Medulla oblongata (tissue), 1 donor: ENCODE results near the gene SF3A2.
A peak's percentile ranks its signal among the peaks of the same experiment; 100 is the strongest.
"Not testable (repeated sequence)": the region's sequence is repeated elsewhere in the genome, so short reads cannot be mapped to it uniquely, and the experiment has no call there.

Source experiments
- DNase-seq: peaks from one replicate; pipeline ENCODE4 v3.0.0-alpha.2; 2015; ENCODE audit errors: extremely low spot score

Gene SF3A2

DNA sequence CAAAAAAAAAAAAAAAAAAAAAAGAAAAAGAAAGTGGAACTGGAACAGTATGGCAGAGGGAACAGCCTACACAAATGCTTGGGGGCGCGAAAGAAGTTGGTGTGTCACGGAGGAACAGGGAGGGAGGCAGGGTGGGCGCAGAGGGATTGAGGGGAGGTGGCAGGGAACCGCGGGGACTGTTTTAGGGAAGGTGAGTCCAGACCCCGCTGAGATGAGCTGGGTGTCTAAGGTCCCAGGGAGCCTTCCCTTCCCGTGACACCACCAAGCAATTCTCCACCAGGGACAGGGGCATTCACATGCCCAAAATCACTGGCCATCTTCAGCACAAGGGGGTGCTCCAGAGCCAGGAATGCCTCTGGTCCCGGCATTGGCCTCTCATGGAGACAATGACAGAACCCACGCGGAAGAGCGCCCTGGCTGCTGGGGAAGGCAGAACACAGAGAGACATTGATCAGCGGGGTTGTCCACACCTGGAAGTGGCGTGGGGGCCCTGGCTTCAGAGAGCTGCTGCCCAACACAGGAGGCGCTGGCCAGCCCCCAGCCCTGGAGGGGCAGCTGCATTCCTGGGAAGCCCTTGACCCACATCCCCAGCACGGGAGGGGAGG, 38.4 kb downstream of the SF3A2 start:
- peak; percentile 89 for DNase-seq

DNA sequence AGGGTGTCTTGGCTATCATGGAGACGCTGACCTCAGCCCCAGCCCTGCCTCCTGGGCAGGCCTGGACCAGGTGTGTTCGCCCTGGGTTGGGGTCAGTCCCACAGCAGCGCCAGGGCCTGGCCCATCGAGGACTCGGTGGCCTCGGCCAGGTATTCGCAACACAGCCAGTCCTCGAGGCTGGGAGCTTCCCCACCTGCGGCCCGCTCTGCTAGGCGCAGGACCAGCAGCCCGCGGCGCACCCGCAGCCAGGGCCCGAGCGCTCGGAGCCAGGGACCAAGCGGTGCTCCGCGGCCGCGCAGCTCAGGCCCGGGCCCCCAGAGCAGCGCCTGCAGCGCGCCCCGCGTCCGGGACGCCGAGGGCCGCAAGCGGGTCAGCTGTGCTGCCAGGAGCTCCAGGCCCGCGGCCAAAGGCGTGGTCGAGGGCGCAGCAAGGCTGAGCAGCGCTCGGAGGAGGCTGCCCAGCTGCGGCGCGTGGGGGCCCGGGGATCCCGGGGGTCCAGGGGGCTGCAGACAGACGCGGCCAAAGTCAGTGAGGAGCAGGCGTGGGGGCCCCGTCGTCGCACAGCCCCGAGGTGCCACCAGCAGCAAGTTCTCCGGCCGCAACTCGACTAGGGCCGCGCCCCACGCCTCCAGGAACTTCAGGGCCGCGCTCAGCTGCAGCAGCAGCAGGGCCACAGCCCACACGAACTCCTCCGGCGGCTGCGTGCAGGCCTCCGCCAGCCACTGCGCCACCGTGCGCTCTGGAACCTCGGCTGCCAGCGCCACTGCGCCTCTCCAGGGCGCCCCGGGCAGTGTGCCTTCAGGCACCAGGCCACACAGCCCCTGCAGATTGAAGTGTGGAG, 39.2 kb downstream of the SF3A2 start:
- DNase-seq = no peak

DNA sequence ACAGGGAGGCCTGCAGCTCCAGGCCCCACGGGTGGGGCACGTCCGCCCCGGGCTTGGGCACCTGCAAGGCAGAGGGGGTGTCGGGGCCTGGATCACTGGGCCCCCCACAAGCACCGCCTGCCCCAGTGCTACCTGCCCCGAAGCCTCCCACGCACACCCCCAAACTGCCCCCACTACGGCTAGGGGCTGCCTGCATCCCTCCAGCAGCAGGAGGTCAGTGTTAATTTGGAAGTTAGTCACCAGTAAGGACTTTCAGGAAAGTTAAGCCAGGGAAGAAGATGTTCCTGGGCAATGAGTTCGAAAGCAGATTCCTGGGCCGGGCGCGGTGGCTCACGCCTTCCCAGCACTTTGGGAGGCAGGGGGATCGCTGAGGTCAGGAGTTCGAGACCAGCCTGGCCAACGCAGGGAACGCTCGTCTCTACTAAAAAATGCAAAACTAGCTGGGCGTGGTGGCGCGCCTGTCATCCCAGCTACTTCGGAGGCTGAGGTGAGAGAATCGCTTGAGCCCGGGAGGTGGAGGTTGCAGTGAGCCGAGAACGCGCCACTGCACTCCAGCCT, 39.9 kb downstream of the SF3A2 start:
- DNase-seq = no peak

DNA sequence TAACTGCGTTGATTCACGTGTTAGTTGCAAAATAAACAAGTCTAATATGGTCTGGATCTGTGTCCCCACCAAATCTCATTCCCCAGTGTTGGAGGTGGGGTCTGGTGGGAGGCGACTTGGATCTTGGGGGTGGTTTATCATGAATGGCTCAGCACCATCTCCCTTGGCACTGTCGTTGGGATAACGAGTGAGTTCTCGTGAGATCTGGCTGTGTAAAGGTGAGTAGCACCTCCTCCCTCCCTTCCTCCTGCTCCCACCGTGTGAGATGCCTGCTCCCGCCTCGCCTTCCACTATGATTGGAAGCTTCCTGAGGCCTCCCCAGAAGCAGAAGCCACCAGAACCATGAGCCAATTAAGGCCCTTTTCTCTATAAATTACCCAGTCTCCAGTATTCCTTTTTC, 40.5 kb downstream of the SF3A2 start:
- no peak for DNase-seq

DNA sequence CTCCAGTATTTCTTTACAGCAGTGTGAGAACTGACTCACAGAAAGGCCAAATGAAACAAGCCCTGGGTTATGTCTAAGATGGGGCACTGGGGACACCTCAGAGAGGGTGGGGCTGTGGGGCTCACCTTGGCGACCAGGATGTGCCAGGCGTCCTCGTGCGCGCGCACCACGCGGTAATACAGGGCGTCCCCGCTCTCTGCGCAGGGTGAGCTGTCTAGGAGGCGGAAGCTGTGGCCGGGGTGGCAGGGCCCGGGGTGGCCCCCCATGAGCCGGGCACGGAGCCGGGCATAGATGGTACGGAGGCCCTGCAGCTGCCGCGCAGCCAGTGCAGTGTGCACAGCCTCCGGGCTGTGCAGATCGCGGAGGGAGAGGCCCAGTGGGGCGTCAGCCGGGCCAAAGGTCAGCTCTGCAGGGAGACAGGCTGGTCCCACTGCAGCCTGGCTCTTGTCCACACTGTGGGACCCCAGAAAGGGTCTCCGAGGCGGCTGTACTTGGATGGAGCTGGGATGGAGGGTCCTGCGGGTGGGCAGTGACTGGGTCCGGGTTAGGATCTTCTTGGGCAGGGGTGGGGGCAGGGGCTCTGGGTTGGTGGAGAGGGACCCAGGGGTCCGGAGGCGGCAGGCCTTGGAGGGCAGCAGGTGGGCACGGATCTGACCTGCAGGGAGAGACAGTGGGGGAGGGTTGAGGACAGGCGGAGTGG, 42.0 kb downstream of the SF3A2 start:
- DNase-seq = no peak

DNA sequence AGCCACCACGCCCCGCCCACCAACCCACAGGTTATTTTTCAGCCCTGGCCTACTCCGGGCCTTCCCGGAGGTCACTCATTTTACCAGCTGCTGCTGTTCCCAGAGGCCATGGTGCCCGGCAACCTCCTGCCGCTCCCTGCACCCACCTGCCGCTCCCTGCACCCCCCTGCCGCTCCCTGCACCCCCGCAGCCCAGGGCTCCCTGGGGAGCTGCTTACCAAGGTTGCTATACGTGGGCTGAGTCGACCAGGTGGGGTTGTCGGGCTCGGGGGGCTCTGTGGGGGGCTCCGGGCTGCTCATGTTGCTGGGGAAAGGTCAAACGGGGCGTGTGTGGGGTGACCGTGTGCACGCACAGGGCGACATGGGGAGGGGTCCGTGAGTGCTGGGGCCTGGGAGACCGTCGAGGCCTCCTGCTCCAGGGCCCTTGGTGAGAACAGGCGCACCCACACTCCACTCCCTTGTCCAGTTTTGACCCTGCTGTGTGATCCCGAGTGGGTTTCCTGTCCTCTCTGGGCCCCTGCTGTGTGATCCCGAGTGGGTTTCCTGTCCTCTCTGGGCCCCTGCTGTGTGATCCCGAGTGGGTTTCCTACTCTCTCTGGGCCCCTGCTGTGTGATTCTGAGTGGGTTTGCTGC, 44.1 kb downstream of the SF3A2 start:
- no peak for DNase-seq

DNA sequence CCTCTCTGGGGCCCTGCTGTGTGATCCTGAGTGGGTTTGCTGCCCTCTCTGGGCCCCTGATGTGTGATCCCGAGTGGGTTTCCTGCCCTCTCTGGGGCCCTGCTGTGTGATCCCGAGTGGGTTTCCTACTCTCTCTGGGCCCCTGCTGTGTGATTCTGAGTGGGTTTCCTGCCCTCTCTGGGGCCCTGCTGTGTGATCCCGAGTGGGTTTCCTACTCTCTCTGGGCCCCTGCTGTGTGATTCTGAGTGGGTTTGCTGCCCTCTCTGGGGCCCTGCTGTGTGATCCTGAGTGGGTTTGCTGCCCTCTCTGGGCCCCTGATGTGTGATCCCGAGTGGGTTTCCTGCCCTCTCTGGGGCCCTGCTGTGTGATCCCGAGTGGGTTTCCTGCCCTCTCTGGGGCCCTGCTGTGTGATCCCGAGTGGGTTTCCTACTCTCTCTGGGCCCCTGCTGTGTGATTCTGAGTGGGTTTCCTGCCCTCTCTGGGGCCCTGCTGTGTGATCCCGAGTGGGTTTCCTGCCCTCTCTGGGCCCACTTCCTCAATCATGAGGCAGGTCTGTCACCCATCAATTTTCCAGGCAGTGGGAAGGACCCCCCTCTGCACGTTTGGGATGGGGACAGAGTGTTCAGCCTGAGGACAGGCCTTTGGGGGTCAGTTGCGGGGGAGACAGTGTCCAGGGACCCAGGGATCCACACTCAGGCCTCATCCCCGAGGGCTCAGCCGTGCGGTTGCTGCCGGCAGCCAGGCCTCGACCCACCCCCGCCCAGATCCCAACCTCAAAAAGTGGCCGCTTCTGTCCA, 44.8 kb downstream of the SF3A2 start:
- DNase-seq = not testable (repeated sequence)

DNA sequence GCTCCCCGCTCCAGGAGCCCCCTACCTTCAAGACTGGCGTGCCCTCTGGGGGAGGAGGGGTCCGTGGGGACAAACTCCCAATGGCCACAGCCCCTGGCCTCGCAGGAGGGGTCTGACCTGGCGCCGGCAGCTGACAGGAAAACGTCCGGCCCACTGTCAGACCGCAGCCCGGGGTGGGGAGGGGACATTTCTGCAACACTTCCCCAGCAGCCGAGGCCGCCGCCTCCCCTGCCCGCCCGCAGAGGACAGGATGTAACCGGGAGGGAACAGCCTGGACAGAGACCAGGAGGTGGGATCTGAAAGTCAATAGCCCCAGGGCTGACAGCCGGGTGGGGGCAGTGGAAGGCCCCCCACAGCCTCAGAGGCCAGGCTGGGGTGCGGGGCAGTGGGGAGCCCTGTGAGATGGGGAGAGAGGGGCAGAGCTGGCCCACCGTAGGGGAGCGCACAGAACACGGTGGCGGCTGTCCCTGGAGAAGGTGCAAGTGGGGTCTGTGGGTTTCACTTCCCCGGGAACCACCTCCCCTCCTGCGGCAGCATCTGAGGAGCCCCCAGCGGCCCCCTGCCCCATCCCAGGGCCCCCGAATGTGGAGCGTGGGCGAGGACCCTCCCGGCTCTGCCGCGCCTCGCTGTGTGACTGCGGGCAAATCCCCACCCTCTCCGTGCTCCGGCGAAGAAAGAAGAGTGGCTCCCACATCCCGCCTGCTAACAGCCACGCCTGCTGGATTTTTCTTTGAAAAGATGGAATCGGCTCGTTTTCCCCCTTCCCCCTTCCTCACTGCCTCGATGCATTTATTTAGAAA, 45.6 kb downstream of the SF3A2 start, which contains the start of gene PEAK3:
TSS of gene PEAK3 (minus strand) at position 114 of the 800 bp plus-strand sequence. CDS start 1,244 bp downstream, outside the sequence.
- peak; percentile 59 for DNase-seq

DNA sequence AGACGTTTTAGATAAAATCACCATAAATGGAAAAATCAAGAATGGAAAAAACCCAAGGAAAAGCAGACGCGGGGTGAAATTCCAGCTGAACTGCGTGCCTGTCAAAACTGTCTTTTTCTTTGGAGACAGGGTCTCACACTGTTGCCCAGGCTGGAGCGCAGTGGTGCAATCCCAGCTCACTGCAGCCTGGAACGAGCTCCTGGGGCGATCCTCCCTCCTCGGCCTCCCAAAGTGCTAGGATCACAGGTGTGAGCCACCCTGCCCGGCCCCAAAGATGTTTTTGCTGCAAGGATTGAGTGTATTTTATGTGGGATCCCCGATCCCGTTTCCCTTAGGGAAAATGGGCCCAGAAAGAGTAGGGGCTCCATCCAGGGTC, 46.2 kb downstream of the SF3A2 start:
- no peak for DNase-seq

DNA sequence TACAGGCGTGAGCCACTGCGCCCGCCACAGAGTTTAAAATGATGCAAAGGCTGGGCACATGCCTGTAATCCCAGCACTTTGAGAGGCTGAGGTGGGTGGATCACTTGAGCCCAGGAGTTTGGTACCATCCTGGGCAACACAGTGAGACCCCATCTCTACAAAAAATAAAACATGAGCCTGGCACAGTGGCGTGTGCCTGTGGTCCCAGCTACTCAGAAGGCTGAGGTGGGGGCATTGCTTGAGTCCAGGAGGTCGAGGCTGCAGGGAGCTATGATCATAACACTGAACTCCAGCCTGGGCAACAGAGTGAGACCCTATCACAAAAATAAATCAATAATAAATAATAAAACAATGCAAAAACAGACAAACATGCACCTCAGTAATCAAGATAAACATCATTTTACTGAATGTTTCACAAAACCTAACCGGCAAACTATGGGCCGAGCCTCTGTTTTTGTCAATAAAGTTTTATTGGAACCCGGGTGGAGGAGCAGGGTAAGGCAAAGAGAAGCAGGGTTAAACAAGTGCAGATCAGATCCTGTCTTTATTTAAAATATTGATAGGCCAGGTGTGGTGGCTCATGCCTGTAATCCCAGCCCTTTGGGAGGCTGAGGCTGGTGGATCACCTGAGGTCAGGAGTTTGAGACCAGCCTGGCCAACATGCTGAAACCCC, 47.3 kb downstream of the SF3A2 start:
- no peak for DNase-seq

DNA sequence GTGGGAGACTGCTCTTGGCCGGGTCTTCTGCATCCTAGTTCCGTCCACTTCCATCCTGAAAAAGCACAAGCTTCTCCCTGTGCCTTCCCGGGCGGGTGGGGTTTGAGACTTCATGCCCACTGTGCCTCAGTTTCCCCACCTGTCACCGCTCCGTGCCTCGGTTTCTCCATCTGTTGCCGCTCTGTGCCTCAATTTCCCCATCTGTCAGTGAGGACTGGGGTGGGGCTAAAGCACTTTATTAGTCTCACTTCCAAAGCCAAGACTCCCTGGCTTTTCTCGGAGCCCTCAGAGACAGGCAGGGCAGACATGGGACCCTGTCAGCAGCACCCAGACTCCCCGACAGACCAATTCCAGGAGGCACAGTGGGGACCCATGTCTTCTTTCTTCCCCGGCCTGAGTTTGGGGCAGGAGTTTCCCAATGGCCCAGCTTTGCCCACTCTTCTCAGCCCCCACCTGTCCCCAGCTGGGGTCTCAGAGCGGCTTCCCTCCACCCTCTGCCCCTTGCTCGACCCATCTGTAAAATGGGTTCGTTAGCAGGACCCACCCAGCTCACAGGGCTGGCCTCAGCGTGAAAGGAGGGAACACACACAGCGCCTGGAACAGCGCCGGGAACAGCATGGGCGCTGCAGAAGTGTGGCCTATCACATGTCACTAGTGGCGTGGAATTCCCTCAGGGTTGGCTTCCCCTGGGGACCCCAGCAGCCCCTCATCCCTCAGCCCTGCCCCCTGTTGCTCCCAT, 49.9 kb downstream of the SF3A2 start:
- no peak for DNase-seq

DNA sequence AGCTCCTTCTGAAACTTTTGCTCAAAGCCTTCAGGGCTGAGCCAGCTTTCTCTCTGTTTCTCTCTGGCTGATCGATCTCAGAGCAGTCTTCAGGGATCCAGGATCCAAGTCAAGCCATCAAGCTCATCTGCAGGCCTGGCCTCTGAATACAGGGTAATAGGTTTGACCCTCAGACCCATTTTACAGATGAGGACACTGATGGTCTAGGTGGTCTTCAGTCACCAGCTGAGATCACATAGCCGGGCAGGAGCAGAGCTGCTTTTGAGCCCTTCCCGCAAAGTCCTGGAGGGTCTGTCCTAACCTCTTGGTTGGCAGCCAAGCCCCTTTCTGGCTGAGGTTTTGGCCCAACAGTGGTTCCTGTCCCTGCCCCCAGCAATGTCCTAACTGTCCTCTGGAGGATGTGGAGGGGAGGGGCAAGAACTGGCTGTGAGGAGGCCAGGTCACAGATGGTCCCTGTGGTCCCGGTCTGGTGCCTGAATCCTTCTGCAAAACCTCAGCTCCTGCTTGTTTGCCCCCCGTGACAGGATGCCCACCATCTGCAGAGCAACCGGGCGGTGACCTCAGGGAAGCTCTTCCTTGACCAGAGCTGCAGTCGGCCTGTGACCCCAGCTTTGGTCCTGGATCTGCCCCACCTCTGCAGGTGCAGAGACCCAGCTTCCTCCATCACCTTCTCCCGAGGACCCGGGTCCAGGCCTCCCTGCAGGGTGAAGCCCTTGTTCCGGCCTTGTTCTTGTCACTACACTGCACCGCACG, 51.1 kb downstream of the SF3A2 start:
- no peak for DNase-seq

DNA sequence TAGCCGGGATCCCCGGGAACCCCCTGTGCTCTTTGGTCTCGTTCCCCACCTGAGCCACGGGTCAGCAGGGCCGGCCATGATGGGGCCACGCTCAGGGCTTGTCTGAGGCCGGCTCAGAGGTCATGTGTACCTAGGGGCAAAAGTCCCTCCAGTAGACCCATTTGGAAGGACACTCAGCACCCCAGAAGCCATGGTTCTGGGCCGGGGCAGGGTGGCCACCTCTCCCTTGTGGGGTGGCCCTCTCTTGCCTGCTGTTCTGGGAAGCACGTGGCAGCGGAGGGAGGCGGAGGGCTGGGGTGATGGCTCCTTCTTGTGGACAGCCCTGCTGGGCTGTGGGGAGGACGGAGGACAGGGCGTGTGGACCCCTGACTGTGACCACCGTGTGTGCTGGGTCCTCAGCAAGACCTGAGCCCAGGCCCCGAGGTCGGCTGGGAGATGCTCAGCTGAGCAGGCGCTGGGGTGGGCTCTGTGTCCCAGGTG, 51.8 kb downstream of the SF3A2 start:
- no peak for DNase-seq

DNA sequence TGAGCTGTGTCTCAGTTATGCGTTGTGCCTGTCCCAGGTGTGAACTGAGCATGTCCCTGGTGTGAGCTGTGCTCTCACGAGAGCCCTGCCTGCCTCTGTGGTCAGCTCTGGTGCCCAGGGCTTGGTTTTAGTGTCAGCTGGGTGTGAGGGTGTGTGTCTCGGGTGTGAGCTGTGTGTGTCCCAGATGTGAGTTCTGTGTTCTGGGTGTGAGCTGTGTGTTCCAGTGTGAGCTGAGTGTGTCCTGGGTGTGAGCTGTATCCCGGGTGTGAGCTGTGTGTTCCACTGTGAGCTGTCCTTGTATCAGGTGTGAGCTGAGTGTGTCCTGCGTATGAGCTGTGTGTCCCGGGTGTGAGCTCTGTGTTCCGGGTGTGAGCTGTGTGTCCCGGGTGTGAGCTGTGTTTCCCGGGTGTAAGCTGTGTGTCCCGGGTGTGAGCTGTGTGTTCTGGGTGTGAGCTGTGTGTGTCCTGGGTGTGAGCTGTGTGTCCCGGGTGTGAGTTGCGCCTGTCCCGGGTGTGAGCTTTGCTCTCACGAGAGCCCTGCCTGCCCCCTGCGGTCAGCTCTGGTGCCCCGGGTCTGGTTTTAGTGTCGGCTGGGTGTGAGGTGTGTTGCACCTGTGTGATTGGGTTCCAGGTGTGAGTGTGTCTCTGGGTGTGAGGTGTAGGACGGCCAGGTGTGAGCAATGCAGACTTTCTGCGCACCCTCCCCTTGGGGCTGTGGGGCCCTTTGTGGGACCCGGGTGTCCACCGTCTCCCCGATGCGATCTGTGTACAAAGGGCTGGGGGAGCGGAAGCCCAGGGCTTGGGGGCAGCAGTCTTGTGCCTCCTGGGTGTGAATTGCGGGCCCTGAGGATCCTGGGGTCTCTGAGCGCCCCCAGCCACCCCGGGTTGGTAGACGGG, 52.4 kb downstream of the SF3A2 start:
- DNase-seq = no peak

DNA sequence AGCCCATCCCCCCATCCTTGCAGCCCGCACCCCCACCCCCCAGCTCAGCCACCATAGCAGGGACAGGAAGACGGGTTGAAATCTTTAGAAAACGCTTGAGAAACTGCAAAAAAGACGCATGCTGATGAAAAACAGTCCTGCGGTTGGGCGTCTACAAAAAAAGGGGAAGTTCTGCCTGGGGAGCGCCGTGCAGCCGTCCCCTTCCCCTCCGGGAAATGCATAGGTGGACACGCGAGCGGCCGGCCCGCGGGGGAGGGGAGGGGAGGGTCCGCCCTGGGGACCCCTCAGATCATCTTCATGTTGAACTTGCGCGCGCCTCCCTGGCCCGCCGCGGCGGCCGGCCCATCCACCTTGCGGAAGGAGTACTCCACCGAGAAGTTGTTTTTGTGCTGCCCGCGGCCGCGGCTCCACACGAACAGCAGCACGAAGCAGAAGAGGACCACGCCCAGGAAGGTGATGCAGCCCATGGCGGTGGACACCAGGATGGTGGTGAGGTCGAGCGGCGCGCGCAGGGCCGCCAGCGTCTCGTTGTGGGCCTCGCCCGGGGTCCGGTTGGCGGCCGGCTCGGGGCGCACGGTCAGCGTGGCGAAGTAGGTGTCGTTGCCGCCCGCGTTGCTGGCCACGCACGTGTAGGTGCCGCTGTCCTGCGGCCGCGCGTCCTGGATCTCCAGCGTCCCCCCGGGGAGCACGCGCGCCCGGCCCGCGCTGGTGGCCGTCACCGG, 53.3 kb downstream of the SF3A2 start:
- peak; percentile 63 for DNase-seq

DNA sequence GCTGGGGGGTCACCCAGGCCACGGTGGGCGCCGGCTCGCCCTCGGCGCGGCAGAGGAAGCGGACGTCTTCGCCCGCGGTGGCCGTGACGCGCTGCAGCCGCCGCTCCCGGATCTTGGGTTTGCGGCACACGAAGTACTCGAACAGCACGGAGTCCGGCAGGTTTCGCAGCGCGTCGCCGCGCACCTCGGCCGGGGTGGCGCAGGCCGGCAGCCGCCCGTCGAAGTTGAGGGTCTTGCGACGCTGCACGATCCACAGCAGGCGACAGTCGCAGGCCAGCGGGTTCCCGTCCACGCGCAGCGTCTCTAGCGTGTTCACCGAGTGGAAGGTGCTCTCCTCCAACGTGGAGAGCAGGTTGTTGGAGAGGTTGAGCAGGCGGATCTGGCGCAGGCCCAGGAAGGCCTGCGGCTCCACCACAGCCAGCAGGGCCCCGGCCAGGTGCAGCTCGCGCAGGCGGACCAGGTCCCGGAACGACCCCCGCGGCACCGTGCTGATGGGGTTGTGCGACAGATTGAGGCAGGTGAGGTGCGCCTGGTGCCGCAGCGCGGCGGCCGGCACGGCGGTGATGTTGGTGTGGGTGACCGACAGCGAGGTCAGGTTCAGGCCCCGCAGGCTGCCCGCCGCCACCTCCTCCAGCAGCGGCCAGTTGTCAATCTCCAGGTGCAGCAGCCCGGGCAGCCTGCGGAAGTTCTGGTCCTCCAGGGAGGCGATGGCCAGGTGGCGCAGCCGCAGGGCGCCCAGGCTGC, 54.0 kb downstream of the SF3A2 start:
- no peak for DNase-seq
